NCI-H524 treated with DMSO at 0.1 percent for 48 hours (cell line): Measurements from ENCODE around the gene SAG.

Experiments used
- DNase-seq: peaks from one replicate; lab custom pipeline; 2025; lab: John Stamatoyannopoulos, UW

Gene SAG

DNA sequence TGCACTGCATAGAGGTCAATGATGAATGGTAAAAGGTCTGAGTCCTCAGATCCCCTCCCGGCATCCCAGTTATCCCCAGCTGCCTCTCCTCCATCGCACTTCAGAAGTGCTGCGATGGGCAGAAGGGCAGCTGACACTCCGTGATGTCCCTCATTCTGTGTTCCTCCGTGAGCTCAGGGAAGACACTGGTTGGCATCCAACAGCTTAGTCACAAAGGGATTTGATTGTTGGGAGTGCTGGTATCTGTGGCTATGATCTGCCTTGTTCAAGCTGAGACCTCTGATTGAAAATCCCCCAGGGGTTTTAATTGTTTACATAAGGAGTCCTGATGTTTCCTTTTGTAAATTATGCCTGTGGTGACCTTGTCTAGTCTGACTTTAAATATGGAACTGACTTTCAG, 19.0 kb upstream of the SAG start:
- DNase-seq = no peak

DNA sequence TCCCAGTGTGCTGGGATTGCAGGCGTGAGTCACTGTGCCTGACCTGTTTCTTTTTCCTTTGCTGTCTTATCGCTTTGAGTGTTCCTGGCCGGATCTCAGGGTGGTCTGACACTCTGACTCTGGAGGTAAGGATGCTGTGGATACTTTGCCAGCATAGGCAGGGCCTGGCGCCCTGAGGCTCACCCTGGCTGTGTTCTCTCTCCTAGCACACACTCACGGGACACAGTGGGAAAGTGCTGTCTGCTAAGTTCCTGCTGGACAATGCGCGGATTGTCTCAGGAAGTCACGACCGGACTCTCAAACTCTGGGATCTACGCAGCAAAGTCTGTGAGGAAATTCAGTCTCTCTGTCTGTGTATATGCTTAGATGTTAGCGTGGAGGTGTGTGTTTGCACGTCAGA, 18.0 kb upstream of the SAG start:
- DNase-seq = no peak

DNA sequence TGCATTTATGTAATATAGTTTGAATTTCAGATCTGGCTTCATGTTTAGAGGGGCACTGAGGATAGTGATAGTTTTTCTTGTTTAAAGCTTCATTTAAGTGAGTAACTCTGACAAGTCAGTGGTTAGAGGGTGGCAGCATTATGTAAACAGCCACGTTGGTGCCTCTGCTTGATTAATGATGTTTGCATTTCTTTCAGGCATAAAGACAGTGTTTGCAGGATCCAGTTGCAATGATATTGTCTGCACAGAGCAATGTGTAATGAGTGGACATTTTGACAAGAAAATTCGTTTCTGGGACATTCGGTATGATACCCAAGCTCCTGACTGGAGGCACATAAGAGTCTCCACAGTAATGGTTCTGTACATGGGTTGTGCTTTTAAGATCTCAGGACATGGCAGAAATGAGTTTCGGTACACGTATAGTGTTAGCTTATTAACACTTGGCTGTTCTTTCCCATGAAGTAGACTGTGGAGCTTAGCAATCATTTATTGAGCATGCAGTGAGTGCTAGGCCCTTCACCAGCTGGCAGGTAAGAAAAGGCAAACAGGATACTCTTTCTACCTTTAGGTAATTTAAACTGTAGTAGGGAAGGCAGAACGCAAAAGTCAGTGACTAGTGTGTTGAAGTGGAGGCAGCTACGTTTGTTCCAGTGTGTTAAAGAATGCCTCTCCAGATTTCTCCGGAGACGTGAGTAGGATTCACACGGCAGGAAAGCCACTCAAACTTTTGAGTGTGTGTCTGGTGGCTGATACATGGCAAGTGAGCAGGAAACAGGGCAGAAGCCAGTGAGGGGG, 17.4 kb upstream of the SAG start:
- no peak for DNase-seq

DNA sequence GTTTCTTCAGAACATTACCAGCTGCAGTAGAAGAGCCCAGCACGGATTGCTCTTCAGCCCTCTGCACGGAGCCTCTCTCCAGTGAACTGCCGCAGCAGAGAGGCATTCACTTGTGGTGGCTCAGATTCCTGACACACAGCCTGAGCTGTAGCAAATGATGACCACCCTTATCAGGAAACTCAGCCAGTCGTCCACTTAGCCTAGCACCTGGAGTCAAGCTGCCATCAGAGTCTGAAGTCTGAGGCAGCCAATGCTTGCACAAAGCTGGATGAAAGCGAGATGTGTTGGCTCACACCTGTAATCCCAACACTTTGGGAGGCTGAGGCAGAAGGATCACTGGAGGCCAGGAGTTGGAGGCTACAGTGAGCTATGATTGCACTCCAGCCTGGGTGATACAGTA, 11.7 kb upstream of the SAG start:
- DNase-seq = no peak

DNA sequence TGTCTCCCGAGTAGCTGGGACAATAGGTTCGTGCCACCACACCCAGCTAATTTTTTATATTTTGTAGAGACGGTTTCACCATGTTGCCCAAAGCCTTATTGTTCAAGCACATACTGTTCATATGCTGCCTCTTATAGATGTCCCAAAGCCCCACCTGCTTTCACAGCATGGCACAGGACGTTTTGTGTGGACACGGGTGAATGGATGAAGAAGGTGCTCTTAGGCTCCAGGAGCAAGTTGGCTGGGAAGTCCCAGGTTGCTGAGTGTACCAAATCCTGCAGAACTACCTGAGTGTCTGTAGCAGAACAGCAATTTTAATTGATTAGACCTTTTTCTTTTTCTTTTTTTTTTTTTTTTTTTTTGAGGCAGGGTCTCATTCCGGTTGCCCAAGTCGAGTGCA, 10.5 kb upstream of the SAG start:
- DNase-seq = no peak

DNA sequence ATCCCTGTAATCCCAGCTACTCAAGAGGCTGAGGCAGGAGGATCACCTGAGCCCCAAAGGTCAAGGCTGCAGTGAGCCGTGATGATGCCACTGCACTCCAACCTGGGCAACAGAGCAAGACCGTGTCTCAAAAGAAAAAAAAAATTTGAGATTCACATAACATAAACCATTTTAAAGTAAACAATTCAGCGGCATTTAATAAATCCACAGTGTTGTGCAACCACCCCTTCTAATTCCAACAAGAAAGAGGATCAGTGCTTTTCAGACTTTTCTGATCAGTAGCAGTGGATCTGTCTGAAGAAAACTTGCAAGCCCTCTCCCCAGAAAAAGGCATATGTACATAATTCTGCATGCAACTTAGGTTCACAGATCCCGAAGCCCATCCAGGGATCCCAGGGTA, 7.2 kb upstream of the SAG start:
- no peak for DNase-seq

DNA sequence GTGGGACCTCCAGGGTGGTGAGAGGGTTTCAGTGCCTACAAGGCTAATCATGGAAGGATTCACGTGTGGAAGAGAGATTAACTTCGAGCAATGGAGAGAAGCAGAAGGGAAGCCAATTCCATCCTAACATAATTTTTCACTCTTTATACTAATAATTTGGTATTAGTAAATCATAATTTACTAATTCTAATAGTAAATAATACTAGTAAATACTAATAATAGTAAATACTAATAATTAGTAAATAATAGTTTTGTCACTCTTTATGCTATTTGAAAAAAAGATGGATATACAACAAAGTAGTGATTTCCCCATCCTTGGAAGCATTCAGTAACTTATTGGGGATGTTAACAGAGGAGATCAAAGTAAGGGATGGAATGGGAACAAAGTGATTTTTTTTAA, 6.4 kb upstream of the SAG start:
- no peak for DNase-seq

DNA sequence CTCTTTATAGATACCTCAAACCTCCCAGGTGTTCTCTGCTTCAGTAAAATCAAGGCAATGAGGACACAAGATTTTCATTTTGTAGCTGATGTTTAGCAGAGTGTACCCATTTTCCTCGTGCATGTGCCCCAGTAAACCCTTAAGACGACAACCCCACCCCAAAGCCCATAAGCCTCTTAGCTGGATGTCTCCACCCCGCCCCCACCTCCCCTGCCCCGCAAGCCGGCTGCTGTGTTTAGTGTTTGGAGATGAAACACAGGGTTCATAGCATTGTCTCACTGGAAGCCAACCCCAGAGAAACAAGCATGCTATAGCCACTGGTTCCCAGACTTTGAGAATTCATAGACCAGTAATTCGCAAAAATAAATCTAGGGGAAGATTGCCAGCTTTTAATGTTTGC, 5.8 kb upstream of the SAG start:
- no peak for DNase-seq

DNA sequence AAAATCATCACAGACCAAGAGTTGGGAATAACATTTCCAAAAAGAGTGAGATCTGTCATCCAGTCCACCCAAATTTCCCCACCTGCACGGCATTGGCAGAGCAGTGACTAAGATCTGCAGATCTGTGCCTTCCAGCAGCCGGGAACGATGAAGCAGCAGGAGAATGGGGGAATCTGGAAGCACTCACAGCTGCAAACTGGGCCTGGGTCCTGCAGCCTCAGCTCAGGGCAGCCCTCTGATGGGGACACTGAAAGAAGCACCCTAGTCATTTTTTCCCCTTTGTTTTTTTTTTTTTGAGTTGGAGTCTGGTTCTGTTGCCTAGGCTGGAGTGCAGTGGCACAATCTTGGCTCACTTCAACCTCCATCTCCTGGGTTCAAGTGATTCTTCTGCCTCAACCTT, 4.4 kb upstream of the SAG start:
- DNase-seq = no peak

DNA sequence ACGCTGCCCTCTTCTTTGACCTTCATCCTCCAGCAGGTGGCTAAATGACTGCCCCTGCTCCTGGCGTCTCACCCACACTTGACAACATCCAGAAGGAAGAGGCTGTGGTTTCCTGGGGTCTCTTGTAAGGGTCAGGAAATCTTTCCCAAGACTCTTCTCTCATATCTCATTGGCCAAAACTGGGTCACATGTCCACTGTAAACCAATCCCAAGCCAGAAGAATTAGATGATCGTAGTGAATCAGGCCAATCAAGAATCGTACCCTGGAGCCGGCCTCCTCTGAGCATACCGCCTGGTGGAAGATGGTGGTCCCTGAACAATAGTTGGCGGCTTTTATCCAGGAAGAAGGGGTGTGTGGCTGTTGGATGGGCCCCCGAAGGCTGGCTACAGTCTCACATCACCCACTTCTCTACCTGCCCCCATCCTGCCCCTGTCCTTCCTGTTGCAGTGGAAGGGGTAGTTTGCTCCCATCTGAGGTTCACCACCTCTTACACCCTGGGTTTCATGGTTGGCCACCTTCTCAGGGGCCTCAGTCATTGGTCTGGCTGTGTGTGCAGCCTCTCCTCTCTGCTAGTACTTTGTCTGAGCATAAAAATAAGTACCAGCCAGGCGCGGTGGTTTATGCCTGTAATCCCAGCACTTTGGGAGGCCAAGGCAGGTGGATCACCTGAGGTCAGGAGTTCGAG, 3.8 kb downstream of the SAG start:
- no peak for DNase-seq

DNA sequence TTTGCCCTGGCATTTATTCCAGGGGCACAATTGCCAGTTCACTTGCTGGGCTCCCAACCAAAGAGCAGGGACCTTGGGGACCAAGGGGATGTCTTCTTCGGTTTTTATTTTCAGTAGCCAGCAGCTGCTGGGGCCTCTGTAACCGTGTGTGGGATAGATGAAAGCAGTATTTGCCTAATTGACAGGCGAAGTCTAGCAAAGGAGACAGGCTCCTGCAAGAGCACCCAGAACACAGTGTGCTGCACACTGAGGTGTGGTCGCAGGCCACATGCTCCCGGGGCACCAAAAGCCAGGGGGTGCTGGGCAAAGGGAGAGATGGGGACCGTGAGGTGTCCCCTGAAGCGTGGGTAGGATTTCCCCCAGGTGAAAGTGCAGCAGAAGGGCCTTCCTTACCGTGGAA, 5.3 kb downstream of the SAG start:
- DNase-seq = no peak

DNA sequence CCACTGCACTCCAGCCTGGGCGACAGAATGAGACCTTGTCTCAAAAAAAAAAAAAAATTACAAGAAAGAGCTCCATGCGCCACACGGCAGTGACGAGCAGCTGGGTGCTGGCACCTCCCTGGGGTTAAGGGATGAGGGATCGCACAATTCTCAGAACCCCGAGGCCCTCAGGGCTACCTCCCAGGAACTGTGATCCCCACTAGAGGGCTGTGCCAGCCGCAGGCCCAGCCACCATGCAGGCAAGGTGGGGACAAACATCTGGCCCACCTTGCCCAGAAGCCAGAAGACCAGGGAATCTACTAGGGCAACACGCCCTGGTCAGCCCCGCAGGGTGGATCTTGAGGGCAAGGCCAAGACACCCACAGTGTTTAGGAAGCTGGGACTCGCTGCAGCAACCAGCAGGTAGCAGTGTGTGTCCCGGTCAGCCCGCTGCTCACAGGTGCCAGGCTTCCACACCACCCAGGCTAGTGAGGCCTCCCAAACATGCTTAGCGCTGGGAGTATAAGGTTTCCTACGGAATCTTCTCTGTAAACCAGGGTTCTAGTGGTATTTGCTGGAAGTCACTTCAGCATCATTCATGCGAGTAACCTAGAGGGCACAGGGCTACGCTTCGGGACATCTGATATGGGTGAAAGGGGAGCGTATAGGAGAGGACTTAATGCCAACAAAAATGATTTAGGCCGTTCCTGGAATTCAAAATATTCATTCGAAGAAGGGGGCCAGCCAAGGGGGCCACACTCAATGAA, 6.7 kb downstream of the SAG start:
- no peak for DNase-seq

DNA sequence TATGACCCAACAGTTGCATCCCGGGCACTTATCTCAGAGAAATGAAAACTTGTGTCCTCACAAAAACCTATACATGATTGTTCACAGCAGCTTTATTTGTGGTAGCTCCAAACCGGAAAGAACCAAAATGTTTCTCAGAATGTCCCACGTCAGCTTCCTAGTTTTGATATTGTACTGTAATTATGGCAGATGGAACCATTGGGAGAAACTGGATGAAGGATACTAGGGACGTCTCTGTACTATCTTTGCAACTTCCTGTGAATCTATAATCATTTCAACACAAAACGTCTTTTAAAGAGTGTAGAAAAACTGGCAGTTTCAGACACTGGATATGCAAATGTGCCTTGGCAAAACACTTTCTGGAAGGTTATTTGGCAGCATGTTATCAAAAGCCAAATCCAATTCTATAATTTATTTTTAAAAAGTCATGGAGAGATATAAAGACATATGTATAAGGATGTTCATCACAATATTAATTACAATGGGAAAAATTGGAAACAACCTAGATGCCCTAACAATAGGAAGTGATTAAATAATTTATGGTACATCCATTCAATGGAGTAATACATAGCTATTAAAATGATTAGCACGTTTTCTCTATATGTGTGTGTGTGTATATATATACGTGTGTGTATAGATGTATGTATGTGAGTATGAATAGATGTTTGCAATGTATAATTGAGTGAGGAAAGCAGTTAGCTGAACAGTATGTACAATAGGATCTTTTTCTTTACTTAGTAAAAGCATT, 9.8 kb downstream of the SAG start:
- DNase-seq = no peak

DNA sequence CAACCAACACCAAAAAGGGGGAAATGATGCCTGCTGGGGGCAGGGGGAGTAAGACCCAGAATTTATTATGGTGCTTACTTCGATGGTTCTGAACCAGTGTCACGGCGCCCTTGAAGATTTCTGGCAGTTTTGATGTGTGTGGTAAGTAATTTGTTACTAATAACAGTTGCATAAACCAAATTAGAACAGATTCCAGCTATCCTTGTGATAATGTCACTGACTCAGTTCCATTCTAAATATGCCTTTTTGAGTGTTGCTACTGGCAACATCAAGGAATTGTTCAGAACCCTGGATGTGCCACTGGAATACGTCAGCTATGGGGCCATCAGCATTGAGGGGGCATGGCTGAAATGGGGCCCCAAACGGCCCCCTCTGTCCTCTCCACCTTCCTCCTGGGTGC, 11.6 kb downstream of the SAG start:
- DNase-seq = no peak

DNA sequence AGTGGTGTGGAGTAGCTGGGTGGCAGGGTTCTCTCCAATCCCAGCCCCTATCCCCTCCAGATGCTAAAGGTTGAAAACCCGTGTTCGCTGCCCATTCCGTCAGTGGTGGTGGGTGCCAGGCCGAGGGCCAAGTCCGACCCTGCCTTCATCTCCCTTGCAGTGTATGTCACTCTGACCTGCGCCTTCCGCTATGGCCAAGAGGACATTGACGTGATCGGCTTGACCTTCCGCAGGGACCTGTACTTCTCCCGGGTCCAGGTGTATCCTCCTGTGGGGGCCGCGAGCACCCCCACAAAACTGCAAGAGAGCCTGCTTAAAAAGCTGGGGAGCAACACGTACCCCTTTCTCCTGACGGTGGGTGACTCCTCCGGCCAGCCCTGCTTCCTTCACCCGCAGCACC, 12.9 kb downstream of the SAG start:
- no peak for DNase-seq

DNA sequence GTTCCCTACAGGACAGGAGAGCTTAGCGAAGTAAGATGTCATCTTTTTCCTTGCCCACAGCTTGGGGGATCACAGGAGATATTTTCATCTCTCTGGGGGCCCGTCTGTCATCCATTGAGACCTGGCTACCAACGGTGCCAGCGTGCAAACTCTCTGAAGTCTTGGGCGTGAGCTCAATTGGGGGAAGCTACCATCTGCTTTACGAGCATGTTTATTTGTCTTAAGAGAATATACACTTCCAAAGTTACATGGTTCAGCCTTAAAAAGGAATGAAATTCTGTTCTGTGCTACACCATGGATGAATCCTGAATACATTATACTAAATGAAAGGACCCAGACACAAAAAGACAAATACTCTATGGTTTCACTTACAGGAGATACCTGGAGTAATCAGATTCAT, 13.6 kb downstream of the SAG start:
- no peak for DNase-seq

DNA sequence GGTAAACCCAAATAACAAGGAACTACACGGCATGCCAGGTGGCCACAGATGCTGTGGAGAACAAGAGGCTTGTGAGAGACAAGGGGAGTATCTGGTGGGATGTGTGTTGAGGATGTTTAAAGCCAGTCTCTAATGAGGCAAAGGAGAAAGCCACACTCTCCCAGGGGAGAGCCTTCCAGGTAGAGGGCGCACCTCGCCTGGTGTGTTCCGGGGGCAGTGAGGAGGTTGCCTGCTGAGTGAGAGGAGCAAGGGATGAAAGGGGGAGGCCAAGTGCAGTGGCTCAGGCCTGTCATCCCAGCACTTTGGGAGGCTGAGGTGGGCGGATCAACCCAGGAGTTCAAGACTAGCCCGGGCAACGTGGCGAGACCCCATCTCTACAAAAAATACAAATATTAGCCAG, 16.2 kb downstream of the SAG start:
- no peak for DNase-seq

DNA sequence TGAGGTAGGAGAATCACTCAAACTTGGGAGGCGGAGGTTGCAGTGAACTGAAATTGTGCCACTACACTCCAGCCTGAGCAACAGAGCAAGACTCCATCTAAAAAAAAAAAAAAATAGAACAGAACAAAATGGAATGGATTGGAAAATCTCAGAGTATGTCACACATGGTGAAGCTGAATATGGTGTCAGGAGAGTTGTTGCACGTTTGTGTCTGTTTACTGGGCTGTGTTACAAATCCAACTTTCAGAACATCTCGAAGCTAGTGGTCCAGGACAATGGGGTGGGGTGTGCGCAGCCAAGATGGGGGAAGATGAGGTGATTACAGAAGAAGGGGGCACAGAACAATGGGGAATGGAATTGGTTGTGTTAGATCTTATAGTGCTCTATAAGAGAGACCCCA, 17.6 kb downstream of the SAG start:
- DNase-seq = no peak

DNA sequence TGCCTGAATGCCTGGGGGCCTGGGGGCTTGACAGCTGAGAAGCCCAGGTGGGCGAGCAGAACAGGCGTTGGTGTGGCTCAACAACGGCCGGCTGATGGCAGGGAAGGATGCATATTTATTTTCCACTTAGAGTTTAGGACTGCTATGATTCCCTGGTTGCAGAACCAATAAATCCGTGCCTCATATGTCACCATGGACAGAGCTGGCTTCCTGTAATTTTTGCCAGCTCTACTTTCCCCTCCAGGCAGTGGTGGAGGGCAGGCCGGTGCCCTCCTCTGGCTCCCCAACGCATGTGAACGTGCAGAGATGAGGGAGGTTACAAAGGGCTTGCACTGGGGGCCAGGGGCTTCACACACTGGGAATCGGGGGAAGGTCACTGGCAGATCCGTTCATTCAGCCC, 18.2 kb downstream of the SAG start:
- no peak for DNase-seq

DNA sequence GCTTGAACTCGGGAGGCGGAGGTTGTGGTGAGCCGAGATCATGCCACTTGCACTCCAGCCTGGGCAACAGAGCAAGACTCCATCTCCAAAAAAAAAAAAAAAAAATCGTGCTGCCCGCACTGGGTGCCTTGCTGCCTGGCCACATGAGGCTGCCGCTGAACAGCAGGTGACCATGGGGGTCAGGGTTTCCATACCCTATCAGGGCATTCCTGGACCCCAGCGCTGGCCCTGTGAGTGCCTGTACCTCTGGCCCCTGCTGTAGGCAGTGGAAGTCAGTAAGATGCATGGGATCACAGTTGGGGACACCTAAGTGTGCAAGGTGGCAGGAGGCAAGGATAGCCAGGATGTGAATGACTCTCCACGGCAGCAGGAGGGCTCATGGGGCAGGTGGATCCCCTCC, 18.9 kb downstream of the SAG start:
- DNase-seq = no peak

DNA sequence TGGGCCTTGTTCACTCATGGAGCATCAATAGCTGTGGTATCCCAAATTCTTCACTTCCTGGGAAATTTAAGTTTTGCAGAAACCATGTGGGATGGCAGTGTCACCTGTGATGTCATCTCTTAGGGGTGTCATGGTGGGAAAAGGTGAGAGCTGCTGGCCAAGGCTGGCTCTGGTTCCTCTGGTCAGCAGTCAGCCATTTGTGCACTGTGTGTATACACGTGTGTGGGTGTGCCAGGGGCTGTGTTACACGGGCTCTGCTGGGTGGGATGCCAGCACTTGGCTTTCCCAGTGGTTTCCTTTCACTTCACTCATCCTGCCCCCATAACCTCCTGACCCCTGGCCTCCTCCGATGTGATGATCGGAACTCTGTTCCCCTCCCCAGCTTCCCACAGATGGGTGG, 21.3 kb downstream of the SAG start:
- no peak for DNase-seq

DNA sequence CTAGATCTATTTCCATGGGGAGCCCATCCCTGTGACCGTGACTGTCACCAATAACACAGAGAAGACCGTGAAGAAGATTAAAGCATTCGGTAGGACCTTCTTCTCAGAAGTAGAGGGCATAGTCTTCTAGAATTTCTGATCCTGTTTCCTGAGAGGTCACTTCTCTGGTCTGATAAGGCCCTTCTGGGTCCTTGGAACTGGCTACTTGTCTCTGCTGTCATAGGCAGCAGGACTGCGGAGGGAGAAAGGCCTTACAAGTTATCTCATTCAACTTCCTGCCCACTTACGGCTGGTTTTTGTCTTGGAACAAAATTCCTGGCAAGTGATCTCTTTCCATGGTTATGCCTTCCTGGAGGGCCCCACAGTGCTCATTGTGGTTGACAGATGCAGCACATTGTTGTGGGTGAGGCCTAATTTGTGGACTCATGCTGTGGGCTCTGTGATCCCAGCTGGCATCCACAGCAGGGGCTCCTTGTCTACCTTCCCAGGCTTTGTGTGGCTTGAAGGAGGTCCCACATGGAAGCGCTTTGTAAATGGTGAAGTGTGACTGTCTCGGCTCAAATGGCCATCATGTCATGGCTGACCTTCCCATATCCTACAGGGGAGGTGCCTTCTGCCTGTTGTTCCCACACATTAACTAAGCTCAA, 22.0 kb downstream of the SAG start:
- no peak for DNase-seq
